ENCODE measurements around the gene TXNDC17. TPM values are rescaled to one million over a fixed set of nuclear protein-coding genes. Genes with fewer than 3 reads are reported as not detected.

Gene TXNDC17
- total and polyA plus RNA-seq, 7 donors, result 37.3 to 703 (median 152) TPM

GRCh38 chr17:6633263-6633662 lies 7.6 kb upstream of the TXNDC17 start:
- no peaks in the 10 kb centered on the region for H3K27me3 ChIP-seq
- H3K9me3 ChIP-seq, result no peaks in the 10 kb centered on the region
- TF ChIP-seq EP300 (IDR thresholded peaks at IDR 0.05) (no peak), POLR2A (IDR thresholded peaks at IDR 0.05) (no peak), POLR2AphosphoS5 (IDR thresholded peaks at IDR 0.05) (no peak)
- TF ChIP-seq, protein P1, sequence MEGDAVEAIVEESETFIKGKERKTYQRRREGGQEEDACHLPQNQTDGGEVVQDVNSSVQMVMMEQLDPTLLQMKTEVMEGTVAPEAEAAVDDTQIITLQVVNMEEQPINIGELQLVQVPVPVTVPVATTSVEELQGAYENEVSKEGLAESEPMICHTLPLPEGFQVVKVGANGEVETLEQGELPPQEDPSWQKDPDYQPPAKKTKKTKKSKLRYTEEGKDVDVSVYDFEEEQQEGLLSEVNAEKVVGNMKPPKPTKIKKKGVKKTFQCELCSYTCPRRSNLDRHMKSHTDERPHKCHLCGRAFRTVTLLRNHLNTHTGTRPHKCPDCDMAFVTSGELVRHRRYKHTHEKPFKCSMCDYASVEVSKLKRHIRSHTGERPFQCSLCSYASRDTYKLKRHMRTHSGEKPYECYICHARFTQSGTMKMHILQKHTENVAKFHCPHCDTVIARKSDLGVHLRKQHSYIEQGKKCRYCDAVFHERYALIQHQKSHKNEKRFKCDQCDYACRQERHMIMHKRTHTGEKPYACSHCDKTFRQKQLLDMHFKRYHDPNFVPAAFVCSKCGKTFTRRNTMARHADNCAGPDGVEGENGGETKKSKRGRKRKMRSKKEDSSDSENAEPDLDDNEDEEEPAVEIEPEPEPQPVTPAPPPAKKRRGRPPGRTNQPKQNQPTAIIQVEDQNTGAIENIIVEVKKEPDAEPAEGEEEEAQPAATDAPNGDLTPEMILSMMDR (IDR thresholded peaks at IDR 0.05), result no peak
- no peak overlapping the region for H3K27ac ChIP-seq
- H3K36me3 ChIP-seq, result peaks cover 0 to 51% (median 20%) of the 10 kb centered on the region in 4 donors
- no peak for DNase-seq
- WGBS, 2 donors, result 97 to 98% methylated on average over 3 of the region's 3 CpGs
- intact Hi-C loops (cut with DNase I), result no loop called here
- peaks cover 0 to 16% (median 5%) of the 10 kb centered on the region in 4 donors for H3K4me1 ChIP-seq
- H3K4me3 ChIP-seq, result no peak overlapping the region

DNA sequence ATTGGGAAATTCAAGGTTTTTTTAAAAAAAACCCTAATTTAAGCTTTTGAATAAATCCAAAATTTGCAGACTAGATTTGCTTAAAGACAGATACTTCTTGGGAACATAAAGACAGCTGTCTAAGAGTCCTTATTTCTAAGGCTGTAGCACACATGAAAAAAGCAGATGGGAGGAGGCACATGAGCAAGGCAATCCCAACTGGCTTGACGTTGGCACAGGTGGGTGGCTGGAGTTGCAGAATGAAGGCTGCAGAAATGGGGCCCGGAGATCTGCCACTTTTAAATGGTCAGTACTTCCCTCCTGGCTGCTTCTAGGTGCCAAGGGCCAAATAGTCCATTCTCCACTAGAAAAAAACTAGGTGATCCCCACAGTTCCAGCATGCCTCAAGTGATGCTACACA lies 4.8 kb upstream of the TXNDC17 start:
- DNase-seq, result no peak
- no peak for TF ChIP-seq EP300 (IDR thresholded peaks at IDR 0.05)
- TF ChIP-seq, protein P1 (IDR thresholded peaks at IDR 0.05), result no peak
- no peak for TF ChIP-seq POLR2A (IDR thresholded peaks at IDR 0.05)
- TF ChIP-seq POLR2AphosphoS5 (IDR thresholded peaks at IDR 0.05), result no peak
- Histone ChIP-seq H3K9me3 (no peaks in the 10 kb centered on the region), H3K4me1 (peaks cover 0 to 31% (median 22%) of the 10 kb centered on the region in 4 donors), H3K4me3 (no peak overlapping the region), H3K36me3 (peaks cover 0 to 36% (median 20%) of the 10 kb centered on the region in 4 donors), H3K27ac (no peak overlapping the region), H3K27me3 (no peaks in the 10 kb centered on the region)
- WGBS, 2 donors, result 72 to 87% methylated on average over 2 of the region's 2 CpGs
- intact Hi-C loops (cut with DNase I), result no loop called here

- peaks cover 0 to 36% (median 28%) of the 10 kb centered on the region in 4 donors for H3K4me1 ChIP-seq
- DNase-seq, result no peak
- H3K4me3 ChIP-seq, result no peak overlapping the region
- H3K9me3 ChIP-seq, result no peaks in the 10 kb centered on the region
- H3K27ac ChIP-seq, result no peak overlapping the region
- WGBS, 2 donors, result 94% methylated on average over 17 of the region's 17 CpGs
- H3K27me3 ChIP-seq, result no peaks in the 10 kb centered on the region
- H3K36me3 ChIP-seq, result peaks cover 0 to 31% (median 17%) of the 10 kb centered on the region in 4 donors
- intact Hi-C loops (cut with DNase I), result no loop called here
- no peak for TF ChIP-seq POLR2AphosphoS5 (IDR thresholded peaks at IDR 0.05)
- TF ChIP-seq, protein P1 (IDR thresholded peaks at IDR 0.05), result no peak
These were observed 4.0 kb upstream of the TXNDC17 start for GRCh38 chr17:6636616-6637457.

DNA sequence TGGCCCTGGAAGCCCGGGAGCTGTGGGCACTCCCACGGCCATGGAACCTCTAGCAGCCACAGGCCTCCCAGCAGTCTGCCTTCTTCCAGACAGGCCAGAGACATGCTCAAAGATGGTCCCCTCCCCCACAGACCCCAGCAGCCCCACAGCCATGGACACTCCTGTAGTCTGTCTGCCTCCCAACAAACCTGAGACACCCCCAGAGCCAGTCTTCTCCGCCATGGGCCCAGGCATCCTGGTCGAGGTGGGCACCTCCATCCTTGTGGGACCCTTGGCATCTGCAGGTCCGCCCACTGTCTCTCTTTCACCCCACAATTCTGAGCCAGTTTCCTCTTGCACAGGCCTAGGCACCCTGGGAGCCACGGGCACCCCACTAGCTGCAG lies 3.4 kb upstream of the TXNDC17 start:
- H3K36me3 ChIP-seq, result peaks cover 0 to 29% (median 14%) of the 10 kb centered on the region in 4 donors
- no peak overlapping the region for H3K4me3 ChIP-seq
- intact Hi-C loops (cut with DNase I), result no loop called here
- H3K27ac ChIP-seq, result no peak overlapping the region
- TF ChIP-seq EP300 (IDR thresholded peaks at IDR 0.05) (no peak), POLR2A (IDR thresholded peaks at IDR 0.05) (no peak), POLR2AphosphoS5 (IDR thresholded peaks at IDR 0.05) (no peak)
- TF ChIP-seq, protein P1 (IDR thresholded peaks at IDR 0.05), result no peak
- peaks cover 0 to 39% (median 32%) of the 10 kb centered on the region in 4 donors for H3K4me1 ChIP-seq
- DNase-seq, result no peak
- no peaks in the 10 kb centered on the region for H3K9me3 ChIP-seq
- WGBS, 2 donors, result 94 to 96% methylated on average over 6 of the region's 6 CpGs
- H3K27me3 ChIP-seq, result no peaks in the 10 kb centered on the region

All from sigmoid colon (tissue), 7 donors.